ENCODE data around the gene CHD6.

The CHD6 gene

DNA sequence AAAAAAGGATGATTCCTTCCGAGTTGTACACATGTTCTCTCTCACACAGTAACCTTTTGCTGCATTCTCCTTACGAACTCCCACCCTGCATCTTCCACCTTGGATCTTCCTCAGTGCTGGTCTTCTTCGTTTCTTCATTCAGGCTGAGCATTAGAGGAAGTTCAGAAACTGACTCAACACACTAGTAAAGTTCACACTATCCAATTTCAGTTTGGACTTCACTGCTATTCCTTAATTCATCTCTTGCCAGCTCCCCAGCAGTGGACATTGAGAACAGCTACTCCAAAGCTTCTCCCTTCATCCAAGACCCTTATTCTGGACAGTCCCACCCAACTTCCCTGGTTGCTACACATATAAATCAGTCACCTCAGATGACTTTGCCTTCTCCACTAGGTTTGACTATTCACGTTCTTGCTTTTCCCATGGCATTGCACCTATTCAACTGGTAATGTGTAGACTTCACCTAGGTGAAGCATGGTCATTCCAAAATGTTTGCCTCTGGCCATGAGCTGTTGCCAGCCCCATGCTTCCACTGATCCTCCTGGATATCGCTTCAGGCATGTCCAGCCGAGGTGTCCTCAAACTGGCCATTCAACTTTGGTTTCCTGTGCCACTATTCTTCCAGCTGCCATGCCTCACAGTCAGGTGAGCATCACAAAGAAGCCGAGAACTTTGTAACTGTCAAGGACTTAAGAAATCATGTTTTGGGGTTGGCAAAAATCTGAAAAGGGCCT lies 147.6 kb downstream of the CHD6 start:
- no peak for FAIRE-seq
- DNase-seq (ENCODE audit: low spot score), result no peak

DNA sequence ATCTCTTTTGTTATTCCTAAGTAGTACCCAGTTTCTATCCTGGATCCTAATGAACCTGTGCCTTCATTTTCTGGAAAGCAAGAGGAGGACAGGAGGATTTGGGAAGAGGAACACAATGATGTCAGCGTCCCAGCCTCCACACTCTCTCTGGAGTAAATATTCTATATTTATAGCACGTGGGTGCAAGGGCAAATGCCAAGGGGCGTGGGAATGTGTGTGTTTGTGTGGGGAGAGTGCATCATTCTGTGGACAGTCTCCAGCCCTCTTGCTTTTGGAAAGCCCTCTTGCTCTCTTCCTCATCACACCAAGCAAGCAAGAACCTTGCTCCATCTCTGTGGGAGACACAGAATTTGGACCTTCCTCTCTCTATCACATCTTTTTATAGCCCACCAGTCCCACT lies 148.3 kb downstream of the CHD6 start:
- DNase-seq (ENCODE audit: low spot score), result no peak
- FAIRE-seq, result no peak

DNA sequence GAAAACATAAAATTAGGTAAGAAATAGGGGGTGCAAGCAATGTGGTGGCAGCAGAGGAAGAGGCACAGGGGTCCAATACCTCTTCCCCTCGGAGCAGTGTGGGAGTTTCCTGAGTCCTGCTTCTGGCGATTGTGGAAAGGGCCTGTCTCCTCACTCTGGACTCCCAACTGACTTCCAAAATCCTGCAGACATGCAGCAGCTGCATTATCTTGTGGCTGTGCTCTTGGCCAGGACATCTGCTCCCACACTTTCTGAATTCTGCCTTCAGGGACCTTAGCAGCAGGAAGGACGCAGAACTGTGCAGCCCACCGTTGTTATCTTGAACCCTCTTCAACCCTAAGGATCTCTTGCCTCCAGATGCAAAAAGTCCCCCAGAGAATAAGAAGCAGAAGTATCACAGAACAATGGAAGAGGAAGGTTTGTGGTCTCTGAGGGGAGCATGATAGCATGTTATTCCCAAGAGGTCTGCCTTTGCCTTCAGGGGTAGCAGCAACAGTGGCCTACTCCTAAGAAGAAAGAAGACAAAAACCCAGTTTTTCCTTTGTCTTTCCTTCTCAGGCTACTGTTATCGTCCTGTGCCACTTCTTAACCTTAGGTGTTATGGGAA lies 149.1 kb downstream of the CHD6 start:
- FAIRE-seq, result no peak
- no peak for DNase-seq (ENCODE audit: low spot score)

DNA sequence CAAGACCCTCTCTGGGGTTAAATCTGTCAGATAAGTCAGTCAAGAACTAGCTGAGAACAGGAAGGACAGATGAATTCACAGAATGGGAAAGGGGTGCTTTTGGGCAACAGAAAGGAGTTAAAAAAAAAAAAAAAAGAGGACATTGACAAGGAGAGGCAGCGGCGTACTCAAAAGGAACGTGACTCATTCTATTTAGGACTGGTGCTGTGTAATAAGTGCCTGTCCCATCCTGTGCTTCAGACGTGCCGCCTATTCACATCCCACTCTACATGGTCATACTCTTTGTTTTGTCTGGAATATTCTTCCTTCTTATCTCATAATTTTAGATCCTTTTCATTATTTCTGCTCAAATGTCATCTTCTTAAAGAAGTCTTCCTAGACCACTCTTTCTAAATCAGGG lies 150.5 kb downstream of the CHD6 start:
- FAIRE-seq, result no peak
- DNase-seq (ENCODE audit: low spot score), result no peak

DNA sequence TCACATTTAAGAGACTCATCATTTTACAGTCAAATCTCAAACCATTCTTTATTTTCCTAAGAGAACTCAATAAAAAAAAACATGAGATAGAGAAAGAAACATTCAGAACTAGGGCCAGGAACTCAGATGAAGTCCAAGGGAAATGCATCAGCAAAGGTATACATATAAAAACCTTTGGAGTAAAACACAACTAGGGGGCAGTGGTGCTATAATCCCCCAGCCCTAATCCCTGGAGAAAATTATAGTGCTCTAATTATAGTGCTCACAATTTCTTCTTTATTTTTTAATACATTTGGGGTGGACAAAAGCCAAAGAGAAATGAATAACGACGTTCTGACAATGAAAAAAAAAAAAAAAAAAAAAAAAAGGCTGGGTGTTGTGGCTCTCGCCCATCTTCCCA lies 151.0 kb downstream of the CHD6 start:
- DNase-seq (ENCODE audit: low spot score) (no peak), FAIRE-seq (no peak)

DNA sequence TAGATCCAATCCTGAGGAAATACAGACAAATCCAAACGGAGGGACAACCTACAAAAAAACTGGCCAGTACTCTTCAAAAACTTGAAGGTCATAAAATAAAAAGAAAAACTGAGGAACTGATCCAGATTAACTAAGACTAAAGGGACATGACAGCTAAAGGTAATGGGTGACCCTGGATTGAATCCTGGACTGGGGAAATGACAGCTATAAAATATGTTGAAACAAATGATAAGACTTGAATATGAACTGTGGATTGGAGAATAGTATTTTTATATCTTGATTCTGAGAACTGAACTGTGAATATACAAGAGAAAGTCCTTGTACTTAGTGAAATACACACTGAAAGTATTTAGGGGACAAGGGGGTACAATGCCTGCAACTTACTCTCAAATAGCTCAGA lies 154.6 kb downstream of the CHD6 start:
- FAIRE-seq, result no peak
- DNase-seq (ENCODE audit: low spot score), result no peak

DNA sequence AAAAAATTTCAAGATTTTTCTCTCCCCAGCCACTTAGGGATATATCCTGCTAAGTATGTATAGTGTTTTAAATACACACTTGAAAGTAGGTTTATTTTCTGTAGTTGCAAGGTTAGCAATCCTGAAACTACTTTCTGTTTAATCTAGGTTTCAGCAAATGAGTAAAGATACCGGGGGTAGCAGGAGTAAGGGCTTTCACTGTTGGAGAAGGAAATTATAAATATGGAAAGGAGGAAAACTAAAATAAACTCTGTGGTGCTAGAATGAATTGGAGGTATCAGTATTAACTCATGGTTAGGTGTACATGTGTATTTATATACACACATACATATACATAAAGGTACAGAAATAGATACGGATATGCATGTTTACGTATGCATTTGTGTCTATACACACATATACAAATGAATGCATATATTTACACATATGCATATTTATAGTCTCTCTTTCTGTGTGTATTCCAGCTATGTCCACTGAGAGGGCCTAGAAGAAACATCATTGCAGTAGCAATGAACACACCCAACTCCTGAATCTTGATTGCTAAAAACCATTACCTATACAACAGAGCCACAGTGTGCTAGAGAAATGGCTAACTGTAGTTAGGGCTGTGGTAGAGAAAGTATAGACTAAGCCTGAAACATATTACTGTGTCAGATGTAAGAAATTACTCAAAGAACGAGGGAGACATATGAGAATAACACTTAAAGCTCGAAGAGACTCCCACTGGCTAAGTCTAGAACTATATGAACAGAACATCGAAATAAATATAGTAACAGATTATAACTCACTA lies 155.6 kb downstream of the CHD6 start:
- DNase-seq (ENCODE audit: low spot score) (no peak), FAIRE-seq (no peak)

DNA sequence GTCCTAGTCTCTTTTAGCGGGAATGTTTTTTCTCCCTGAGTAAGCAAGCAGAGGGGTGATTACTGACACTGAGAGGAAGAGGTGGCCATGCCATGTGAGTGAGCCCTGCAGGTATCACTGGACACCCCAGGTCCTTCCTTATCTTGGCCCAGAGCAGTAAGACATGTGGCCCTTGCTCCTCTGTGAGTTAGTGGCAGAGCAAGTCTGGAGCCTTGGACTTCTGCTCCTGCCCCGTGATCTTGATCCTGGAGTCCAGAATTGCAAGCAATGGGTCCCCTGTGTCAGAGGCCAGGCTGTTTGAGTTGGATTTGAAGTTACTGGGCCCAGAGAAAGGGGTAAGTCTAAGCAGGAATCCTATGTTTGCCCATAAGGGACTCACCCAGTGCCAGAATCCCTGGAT lies 159.4 kb downstream of the CHD6 start:
- DNase-seq (ENCODE audit: low spot score), result no peak
- FAIRE-seq, result no peak

DNA sequence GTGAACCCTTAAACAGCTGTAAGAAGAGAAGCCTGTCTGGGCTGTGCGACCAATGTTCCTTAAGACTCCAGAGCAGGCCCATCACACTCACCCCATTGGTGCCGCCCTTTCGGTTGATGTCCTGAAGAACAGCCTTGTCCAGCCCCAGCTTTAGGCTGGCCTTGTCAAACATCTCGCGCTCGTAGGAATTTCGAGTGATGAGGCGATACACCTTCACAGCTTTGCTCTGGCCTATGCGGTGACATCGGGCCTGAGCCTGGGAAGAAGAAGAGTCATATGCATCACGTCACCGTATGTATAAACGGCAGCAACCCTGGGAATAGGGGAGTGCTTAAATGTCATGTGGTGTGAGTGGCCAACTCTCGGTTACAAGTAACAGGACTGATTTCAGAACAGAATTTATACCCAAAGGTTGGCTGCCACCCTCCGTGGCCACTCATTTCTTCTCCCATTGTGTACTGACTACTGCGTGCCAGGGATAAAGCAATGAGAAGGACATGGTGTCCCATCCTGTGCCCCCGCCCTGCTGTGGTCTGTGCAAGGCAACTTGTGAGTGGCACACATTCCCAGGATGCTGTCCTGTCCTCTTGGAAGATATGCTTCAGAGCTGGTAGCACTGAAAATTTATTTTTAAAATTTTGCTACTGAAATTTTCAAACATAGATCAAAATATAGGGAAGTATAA lies 160.9 kb downstream of the CHD6 start:
- FAIRE-seq (no peak), DNase-seq (ENCODE audit: low spot score) (no peak)

DNA sequence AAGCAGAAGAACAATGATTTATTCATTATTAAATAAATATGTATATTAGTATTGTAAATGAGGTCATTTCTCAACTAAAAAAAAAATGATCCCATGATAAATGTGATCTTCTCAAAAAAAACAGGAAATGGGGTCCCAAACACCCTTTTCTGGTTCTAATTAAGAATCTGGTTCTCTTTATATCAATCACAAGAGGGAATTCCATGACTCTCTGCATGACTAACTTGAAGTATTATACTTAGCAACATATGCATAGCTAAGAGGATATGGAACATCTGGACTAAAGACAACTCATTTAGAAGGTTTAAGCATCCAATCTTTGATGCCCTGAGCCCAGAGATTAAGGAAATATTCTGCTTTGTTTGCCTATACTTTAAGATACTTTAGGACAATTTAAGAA lies 161.8 kb downstream of the CHD6 start:
- DNase-seq (ENCODE audit: low spot score) (no peak), FAIRE-seq (no peak)

DNA sequence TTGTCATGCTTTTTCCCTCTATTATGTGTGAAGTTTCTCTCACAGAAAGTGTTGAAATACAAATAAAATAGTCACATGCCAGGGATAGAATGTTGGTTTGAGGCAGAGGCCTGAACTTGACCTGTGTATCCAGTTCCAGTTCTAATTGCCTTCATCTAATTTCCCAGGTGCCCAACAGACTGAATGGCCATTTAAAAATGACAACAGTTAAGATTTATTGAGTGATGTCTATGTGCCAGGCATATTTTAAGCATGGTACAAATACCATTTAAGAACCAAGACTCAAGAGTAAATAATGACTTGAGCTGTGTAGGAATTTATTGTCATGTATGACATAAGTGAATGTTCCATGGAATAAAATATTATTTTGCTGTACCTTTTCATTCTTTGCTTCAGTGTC lies 163.9 kb downstream of the CHD6 start:
- FAIRE-seq, result no peak
- no peak for DNase-seq (ENCODE audit: low spot score)

DNA sequence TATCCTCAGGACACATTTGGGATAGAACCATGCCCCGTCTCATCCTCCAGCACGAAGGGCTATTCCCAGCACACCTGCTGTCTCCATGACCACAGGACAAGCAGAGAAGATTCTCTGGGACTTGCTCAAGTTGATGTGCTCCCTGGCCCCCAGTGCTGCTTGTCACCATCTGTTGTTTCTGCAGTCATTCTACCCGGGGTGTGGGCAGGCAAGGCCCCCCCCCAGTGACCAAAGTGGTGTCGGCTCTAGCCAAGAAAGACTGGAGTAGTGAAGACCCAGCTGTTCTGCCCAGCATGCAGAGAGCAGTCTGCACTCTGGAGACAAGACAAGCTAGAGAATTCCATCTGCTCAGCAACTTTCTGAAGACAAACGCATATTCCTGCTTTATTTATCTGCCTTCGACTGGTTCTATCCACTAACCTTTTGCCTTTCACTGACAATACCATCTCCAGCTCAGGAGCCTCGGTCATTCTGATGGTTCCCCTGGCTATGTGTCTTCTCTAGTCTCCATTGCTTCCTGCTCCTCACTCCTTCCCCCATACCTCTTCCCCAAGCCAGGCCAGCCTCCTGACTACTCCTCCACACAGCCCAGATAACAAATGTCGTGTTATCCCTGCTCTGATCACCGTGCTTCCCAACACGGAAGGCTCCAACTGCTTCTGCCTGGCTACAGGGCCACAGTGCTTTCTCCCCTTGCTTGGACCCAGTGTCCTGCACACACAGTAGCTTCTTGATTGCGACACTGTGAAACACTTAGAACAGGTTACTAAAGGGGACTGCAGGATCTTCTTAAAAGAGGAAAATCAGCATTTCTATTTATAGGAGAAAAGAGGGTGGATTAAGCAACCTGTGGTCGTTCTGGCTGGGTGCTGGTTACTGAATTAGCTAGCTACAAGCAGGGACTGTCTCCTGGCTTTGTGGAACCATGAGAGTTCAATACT lies 164.9 kb downstream of the CHD6 start:
- FAIRE-seq (no peak), DNase-seq (ENCODE audit: low spot score) (no peak)

DNA sequence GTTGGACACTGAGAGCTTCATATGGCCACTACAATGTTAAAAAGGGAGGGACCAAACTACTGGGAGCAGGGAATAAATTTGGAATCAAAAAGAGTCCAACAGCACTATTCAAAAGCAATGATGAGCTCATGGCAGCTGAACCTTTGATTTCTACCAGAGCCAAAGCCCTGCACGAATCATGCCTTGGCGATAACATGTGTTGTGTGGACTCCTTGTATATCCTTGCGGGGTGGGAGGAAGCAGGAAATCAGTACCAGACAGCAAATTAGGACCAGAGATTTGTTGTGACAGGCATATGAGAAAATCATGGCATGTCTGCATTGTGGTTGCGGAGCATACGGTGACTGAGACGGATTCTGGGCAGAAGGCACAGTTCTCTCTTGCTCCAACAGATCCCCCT lies 166.0 kb downstream of the CHD6 start:
- DNase-seq (ENCODE audit: low spot score) (no peak), FAIRE-seq (no peak)

DNA sequence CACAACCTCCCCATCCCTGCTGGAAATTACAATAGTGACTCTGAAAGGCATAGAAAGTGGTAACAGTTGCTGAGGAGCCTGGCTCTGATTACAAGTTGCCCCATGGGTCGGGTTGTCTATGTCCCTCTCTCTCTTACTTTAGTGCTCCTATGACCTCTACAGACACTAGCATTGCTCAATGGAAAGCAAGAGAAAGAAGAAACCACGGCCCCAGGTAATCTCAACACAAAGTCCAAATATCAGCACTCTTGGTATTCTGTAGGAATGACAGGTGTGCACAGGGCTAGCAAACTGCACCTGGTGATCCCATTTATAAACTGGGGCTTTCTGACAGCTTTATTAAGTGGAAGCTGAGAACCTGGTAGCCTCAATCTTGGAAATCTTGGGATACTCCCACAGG lies 171.2 kb downstream of the CHD6 start:
- FAIRE-seq (no peak), DNase-seq (ENCODE audit: low spot score) (no peak)

DNA sequence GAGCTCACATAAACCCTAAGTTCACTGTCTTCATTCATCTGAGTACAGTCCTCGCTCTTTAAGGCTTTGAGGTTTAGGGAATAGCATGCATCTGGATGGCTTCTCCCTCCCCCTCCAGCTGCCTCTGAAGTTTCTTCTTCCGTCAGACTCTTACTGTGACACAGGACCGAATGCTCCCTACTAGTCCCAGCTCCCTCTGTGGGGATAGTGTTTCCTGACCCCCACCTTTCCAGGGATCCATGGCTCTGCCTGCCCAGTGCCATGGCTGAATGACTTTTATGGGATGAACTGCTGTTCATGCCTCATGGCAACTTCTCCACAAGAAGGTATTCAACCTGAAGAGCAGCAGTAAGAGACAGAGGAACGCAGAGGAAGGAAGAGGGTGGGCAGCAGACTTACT lies 171.7 kb downstream of the CHD6 start:
- no peak for DNase-seq (ENCODE audit: low spot score)
- FAIRE-seq, result no peak

DNA sequence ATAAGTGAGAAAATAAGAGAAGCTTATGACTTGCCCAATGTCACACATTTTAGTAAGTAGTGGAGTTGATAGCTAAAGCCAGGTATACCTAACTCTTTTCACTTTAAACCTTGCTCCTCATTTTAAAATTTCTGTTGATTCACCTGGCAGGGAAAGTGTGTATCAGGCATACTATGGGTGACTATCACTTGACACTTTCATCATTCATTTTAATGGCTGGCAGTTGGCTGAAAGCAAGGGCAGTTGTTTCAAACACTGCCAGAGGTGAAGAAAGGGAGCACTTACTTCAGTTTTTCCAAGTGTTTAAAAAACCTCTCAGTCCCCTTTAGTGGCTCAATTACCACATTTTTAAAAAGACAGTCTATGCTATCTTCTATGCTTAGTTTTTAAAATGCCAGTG lies 173.4 kb downstream of the CHD6 start:
- no peak for DNase-seq (ENCODE audit: low spot score)
- FAIRE-seq, result no peak

DNA sequence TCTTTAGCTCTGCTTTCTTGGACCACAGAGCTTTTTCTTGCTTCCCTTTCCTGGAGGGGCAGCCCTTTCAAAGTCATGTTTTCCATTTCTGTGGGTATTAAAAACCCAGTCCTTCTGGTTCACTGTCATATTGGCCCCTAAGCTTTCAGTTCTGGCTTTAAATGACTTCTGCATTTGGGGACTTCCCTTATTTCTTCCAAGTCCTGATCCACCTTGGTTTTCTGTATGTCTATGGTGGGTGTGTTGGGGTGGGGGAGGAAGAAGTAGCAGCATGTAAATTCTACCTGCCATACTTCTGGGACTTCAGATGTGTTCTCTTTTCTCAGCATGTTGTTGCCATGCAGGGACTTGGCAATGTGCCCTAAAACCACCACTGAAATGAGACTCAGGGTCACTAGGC lies 174.5 kb downstream of the CHD6 start:
- FAIRE-seq, result no peak
- no peak for DNase-seq (ENCODE audit: low spot score)

DNA sequence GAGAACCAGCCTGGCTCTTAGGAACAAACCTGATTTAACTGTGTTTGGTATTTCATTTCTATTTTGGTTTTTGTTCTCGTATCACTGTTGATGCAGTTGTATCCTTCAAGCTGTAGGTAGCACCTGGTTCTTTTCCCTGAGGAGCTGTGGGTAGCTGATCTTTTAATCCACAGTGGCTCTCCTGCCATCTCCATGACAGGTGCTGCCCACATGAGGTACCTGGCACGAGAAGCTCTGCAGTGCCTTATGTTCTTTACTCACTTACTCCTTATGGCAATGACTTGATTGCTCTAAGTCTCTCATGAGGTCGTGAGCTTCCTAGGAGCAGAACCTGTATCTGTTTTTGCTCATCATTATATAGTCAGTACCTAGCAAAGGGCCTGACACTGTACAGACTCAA lies 177.3 kb downstream of the CHD6 start:
- FAIRE-seq (no peak), DNase-seq (ENCODE audit: low spot score) (no peak)

DNA sequence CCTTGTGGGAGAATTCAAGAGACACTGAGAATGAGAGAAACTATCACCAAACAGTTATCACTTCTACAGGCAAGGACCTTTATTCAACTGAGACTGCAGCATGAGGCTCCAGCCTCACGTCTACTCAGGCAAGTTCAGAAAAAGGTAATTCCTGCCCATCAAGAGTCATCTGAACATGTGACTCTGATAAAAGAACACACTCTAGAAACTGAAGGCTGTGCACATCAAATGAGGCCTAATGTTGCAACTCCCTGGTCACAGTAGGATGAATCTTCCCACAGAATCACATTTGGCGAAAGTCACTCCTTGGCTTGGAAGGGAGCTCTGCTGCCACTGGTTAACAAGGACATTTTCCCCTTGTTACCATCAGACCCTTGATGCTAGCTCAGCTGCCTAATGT lies 180.3 kb downstream of the CHD6 start:
- DNase-seq (ENCODE audit: low spot score) (no peak), FAIRE-seq (no peak)

DNA sequence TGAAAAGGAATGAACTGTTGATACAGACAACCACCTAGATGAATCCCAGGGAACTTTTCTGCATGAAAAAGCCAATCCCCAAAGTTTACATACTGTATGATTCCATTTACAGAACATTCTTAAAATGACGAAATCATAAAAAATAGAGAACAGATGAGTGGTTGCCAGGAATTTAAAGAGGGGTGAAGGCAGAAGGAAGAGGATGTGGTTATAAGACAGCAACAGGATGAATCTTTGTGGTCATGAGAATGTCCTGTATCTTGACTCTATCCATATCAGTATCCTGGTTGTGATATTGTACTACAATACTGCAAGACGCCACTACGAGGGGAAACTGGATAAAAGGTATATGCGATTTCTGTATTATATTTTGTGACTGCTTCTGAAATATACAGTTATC lies 181.5 kb downstream of the CHD6 start:
- FAIRE-seq (no peak), DNase-seq (ENCODE audit: low spot score) (no peak)

DNA sequence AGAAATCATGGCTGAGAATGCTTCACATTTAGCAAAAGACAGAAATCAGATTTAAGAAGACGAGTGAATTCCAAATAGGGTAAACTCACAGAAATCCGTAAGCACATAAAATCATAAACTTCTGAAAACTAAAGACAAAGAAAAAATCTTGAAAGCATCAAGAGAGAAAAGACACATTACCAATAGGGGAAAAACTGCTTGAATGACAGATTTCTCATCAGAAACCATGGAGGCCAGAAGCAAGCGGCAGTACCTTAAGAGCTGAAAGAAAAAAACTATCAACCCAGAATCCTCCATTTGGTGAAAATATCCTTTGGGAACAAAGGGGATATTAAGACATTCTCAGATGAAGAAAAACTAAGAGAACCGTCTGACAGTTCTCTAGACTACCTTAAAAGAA lies 185.0 kb downstream of the CHD6 start:
- DNase-seq (ENCODE audit: low spot score) (no peak), FAIRE-seq (no peak)

All from urothelium cell line (cell line).